CD14-positive monocyte (primary cell): ENCODE measurements around the gene HBA1. TPM values are rescaled to one million over a fixed set of nuclear protein-coding genes. Genes with fewer than 3 reads are reported as not detected.
"Not testable (repeated sequence)": the region's sequence is repeated elsewhere in the genome, so short reads cannot be mapped to it uniquely, and the experiment has no call there.

Source experiments
- DNase-seq, 3 donors: peaks; one replicate each; pipeline ENCODE4 v3.0.0-alpha.2; 2011 to 2022
- H2AFZ ChIP-seq: 2 replicates; pipeline ENCODE4 v1.6.0; 2012; ENCODE audit warnings: mild to moderate bottlenecking, low read depth, low read length, inconsistent platforms; ENCODE audit not compliant: insufficient read depth, poor library complexity, severe bottlenecking
- H3K27ac ChIP-seq, 2 donors: 1 replicate in 1 of 2; 2 replicates in 1 of 2; pipeline ENCODE4 v1.5.1; 2012 to 2013; ENCODE audit warnings: low read length in 2 of 2, control low read depth in 1 of 2, inconsistent platforms in 1 of 2, low read depth in 1 of 2, mild to moderate bottlenecking in 1 of 2
- H3K27me3 ChIP-seq, 2 donors: one replicate each; pipeline versions ENCODE4 v1.6.0 to v1.6.1; 2011 to 2013; ENCODE audit warnings: low read length in 2 of 2; ENCODE audit not compliant: control insufficient read depth in 2 of 2, insufficient read depth in 2 of 2
- H3K36me3 ChIP-seq, 2 donors: replicated peaks in 1 of 2; 1 replicate in 1 of 2; 2 replicates in 1 of 2; pipeline versions ENCODE4 v1.5.1 to v1.6.1; 2012 to 2013; ENCODE audit warnings: low read length in 2 of 2, control low read depth in 1 of 2, inconsistent platforms in 1 of 2, mild to moderate bottlenecking in 1 of 2; ENCODE audit not compliant: insufficient read depth in 2 of 2, control insufficient read depth in 1 of 2
- H3K4me1 ChIP-seq, 2 donors: 1 replicate in 1 of 2; 2 replicates in 1 of 2; pipeline versions ENCODE4 v1.5.1 to v1.6.1; 2012 to 2013; ENCODE audit warnings: low read length in 2 of 2, control low read depth in 1 of 2, inconsistent platforms in 1 of 2, mild to moderate bottlenecking in 1 of 2, moderate library complexity in 1 of 2; ENCODE audit not compliant: insufficient read depth in 2 of 2, control insufficient read depth in 1 of 2
- H3K4me2 ChIP-seq: replicated peaks from 2 replicates; pipeline ENCODE3; 2012; ENCODE audit warnings: low read length, moderate library complexity, mild to moderate bottlenecking; ENCODE audit not compliant: poor library complexity, severe bottlenecking; ENCODE audit errors: extremely low read depth
- H3K4me3 ChIP-seq, 3 experiments: fragments of 200-600 bp in 1 of 3; sonication (generic) in 1 of 3; replicated peaks in 1 of 3; 1 replicate in 2 of 3; 2 replicates in 1 of 3; pipeline ENCODE4 v1.5.1; 2011 to 2013; ENCODE audit warnings: low read length in 3 of 3, mild to moderate bottlenecking in 3 of 3, control low read depth in 2 of 3, low read depth in 2 of 3, inconsistent platforms in 1 of 3, moderate library complexity in 1 of 3
- H3K79me2 ChIP-seq: 2 replicates; pipeline ENCODE4 v1.6.0; 2012; ENCODE audit warnings: mild to moderate bottlenecking, control low read depth, inconsistent platforms, low read length, moderate library complexity; ENCODE audit not compliant: insufficient read depth
- H3K9ac ChIP-seq: 2 replicates; pipeline ENCODE4 v1.6.0; 2017; ENCODE audit warnings: low read length, mild to moderate bottlenecking; ENCODE audit not compliant: insufficient read depth, poor library complexity, severe bottlenecking
- H3K9me3 ChIP-seq, 2 donors: replicated peaks in 1 of 2; 1 replicate in 1 of 2; 2 replicates in 1 of 2; pipeline versions ENCODE4 v1.5.1 to v1.6.1; 2012 to 2013; ENCODE audit warnings: low read length in 2 of 2, control low read depth in 1 of 2; ENCODE audit not compliant: control insufficient read depth in 1 of 2, insufficient read depth in 1 of 2
- H4K20me1 ChIP-seq: 2 replicates; pipeline ENCODE4 v1.6.0; 2012; ENCODE audit warnings: mild to moderate bottlenecking, low read length, control low read depth, moderate library complexity; ENCODE audit not compliant: insufficient read depth
- H3K27ac Mint-ChIP-seq, 7 donors: one replicate each; pipeline ENCODE4 v1.8.0; 2020; ENCODE audit warnings: mild to moderate bottlenecking in 7 of 7, mixed read lengths in 7 of 7, moderate library complexity in 6 of 7, inconsistent platforms in 2 of 7
- H3K27me3 Mint-ChIP-seq, 3 donors: one replicate each; pipeline ENCODE4 v1.8.0; 2021 to 2022; ENCODE audit warnings: low read depth in 3 of 3, mild to moderate bottlenecking in 3 of 3, mixed read lengths in 3 of 3, moderate library complexity in 3 of 3, inconsistent platforms in 1 of 3
- H3K36me3 Mint-ChIP-seq, 2 donors: one replicate each; pipeline ENCODE4 v1.8.0; 2020; ENCODE audit warnings: mixed read lengths in 2 of 2, inconsistent platforms in 1 of 2, mild to moderate bottlenecking in 1 of 2
- H3K4me1 Mint-ChIP-seq: one replicate; pipeline ENCODE4 v1.8.0; 2020; ENCODE audit warnings: mild to moderate bottlenecking, mixed read lengths
- H3K4me3 Mint-ChIP-seq, 2 donors: one replicate each; pipeline ENCODE4 v1.8.0; 2020; ENCODE audit warnings: mild to moderate bottlenecking in 2 of 2, mixed read lengths in 2 of 2, moderate library complexity in 1 of 2
- H3K9me3 Mint-ChIP-seq, 7 donors: one replicate each; pipeline ENCODE4 v1.8.0; 2020 to 2022; ENCODE audit warnings: mixed read lengths in 7 of 7, mild to moderate bottlenecking in 6 of 7, moderate library complexity in 6 of 7, inconsistent platforms in 2 of 7
- WGBS: methylation state at CpG from one replicate; pipeline ENCODE4 v1.1.5; 2013; ENCODE audit warnings: missing lambda C conversion rate; ENCODE audit not compliant: insufficient coverage; 5-methylcytosine and 5-hydroxymethylcytosine counted together
- intact Hi-C, 2 donors: fragments of 100-400 bp; cut with micrococcal nuclease; formaldehyde crosslinking; loops; one replicate each; pipeline versions ENCODE4 v1.15.0 to v1.15.1; 2023
- polyA plus RNA-seq, 3 donors: library from polyadenylated mRNA; depleted of rRNA in 1 of 3; unstranded in 2 of 3; stranded (reverse) in 1 of 3; fragments of 300-500 nt in 2 of 3; fragments of >200 nt in 1 of 3; fragmentation: Illumina TruSeq in 2 of 3; gene quantifications; 1 replicate in 2 of 3; 2 replicates in 1 of 3; pipeline ENCODE4 v1.2.3, GENCODE V29; 2012 to 2021
- TF ChIP-seq, protein P1 (sequence below): fragments of 200-600 bp; IDR thresholded peaks from one replicate; pipeline ENCODE4 v1.8.0; 2022; ENCODE audit warnings: antibody characterized with exemption, mild to moderate bottlenecking

Gene HBA1
- polyA plus RNA-seq, 3 donors, result 0.31 to 23.8 (median 22.9) TPM

DNA sequence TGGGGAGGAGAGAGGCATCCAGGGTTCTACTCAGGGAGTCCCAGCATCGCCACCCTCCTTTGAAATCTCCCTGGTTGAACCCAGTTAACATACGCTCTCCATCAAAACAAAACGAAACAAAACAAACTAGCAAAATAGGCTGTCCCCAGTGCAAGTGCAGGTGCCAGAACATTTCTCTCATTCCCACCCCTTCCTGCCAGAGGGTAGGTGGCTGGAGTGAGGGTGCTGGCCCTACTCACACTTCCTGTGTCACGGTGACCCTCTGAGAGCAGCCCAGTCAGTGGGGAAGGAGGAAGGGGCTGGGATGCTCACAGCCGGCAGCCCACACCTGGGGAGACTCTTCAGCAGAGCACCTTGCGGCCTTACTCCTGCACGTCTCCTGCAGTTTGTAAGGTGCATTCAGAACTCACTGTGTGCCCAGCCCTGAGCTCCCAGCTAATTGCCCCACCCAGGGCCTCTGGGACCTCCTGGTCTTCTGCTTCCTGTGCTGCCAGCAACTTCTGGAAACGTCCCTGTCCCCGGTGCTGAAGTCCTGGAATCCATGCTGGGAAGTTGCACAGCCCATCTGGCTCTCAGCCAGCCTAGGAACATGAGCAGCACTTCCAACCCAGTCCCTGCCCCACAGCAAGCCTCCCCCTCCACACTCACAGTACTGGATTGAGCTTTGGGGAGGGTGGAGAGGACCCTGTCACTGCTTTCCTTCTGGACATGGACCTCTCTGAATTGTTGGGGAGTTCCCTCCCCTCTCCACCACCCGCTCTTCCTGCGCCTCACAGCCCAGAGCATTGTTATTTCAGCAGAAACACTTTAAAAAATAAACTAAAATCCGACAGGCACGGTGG is 2.3 kb upstream of the HBA1 start:
- not testable (repeated sequence) for H3K79me2 ChIP-seq, H3K36me3 Mint-ChIP-seq, H3K4me1 Mint-ChIP-seq, H2AFZ ChIP-seq, H3K9ac ChIP-seq, H3K4me1 ChIP-seq, H3K4me2 ChIP-seq, DNase-seq, H3K27ac ChIP-seq, H4K20me1 ChIP-seq, H3K27ac Mint-ChIP-seq, H3K36me3 ChIP-seq, H3K4me3 ChIP-seq, H3K9me3 ChIP-seq
- intact Hi-C loops, result loop anchor here in 1 of 2 donors (2.0 kb wide), 1 partner anchor 47 kb away; no protein-coding TSS in a partner anchor
- WGBS, result 3% methylated on average over 4 of the region's 13 CpGs
- peaks cover 0 to 22% (median 8%) of the 10 kb centered on the region in 7 donors for H3K9me3 Mint-ChIP-seq
- H3K4me3 Mint-ChIP-seq, result peak overlapping the region in 1 of 2 donors; percentile 75
- H3K27me3 Mint-ChIP-seq, result peaks cover 68 to 83% (median 76%) of the 10 kb centered on the region in 3 donors
- H3K27me3 ChIP-seq, result peaks cover 40 to 67% of the 10 kb centered on the region in 2 donors

DNA sequence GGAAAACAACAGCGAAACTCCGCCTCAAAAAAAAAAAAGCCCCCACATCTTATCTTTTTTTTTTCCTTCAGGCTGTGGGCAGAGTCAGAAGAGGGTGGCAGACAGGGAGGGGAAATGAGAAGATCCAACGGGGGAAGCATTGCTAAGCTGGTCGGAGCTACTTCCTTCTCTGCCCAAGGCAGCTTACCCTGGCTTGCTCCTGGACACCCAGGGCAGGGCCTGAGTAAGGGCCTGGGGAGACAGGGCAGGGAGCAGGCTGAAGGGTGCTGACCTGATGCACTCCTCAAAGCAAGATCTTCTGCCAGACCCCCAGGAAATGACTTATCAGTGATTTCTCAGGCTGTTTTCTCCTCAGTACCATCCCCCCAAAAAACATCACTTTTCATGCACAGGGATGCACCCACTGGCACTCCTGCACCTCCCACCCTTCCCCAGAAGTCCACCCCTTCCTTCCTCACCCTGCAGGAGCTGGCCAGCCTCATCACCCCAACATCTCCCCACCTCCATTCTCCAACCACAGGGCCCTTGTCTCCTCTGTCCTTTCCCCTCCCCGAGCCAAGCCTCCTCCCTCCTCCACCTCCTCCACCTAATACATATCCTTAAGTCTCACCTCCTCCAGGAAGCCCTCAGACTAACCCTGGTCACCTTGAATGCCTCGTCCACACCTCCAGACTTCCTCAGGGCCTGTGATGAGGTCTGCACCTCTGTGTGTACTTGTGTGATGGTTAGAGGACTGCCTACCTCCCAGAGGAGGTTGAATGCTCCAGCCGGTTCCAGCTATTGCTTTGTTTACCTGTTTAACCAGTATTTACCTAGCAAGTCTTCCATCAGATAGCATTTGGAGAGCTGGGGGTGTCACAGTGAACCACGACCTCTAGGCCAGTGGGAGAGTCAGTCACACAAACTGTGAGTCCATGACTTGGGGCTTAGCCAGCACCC is 1.2 kb upstream of the HBA1 start:
- H3K4me3 Mint-ChIP-seq, result peak overlapping the region in 1 of 2 donors; percentile 75
- TF ChIP-seq, protein P1, sequence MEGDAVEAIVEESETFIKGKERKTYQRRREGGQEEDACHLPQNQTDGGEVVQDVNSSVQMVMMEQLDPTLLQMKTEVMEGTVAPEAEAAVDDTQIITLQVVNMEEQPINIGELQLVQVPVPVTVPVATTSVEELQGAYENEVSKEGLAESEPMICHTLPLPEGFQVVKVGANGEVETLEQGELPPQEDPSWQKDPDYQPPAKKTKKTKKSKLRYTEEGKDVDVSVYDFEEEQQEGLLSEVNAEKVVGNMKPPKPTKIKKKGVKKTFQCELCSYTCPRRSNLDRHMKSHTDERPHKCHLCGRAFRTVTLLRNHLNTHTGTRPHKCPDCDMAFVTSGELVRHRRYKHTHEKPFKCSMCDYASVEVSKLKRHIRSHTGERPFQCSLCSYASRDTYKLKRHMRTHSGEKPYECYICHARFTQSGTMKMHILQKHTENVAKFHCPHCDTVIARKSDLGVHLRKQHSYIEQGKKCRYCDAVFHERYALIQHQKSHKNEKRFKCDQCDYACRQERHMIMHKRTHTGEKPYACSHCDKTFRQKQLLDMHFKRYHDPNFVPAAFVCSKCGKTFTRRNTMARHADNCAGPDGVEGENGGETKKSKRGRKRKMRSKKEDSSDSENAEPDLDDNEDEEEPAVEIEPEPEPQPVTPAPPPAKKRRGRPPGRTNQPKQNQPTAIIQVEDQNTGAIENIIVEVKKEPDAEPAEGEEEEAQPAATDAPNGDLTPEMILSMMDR, result no peak
- H3K4me1 Mint-ChIP-seq, result peaks cover 11% of the 10 kb centered on the region
- Histone ChIP-seq H3K4me3 (no peak overlapping the region), H3K27me3 (peaks cover 49 to 69% of the 10 kb centered on the region in 2 donors), H3K9ac (no peak overlapping the region), H3K4me1 (peaks cover 0 to 3% of the 10 kb centered on the region in 2 donors), H2AFZ (no peak overlapping the region), H3K4me2 (no peak overlapping the region), H3K9me3 (peaks cover 0 to 9% of the 10 kb centered on the region in 2 donors), H4K20me1 (no peaks in the 10 kb centered on the region), H3K36me3 (no peaks in the 10 kb centered on the region), H3K79me2 (no peaks in the 10 kb centered on the region), H3K27ac (no peak overlapping the region)
- H3K9me3 Mint-ChIP-seq, result peaks cover 0 to 22% (median 8%) of the 10 kb centered on the region in 7 donors
- 14% methylated on average over 1 of the region's 8 CpGs for WGBS
- peaks cover 0 to 4% of the 10 kb centered on the region in 2 donors for H3K36me3 Mint-ChIP-seq
- DNase-seq, result no peak
- H3K27me3 Mint-ChIP-seq, result peaks cover 68 to 81% (median 77%) of the 10 kb centered on the region in 3 donors
- no peak overlapping the region for H3K27ac Mint-ChIP-seq
- intact Hi-C loops, result loop anchor here in 1 of 2 donors (2.0 kb wide), 1 partner anchor 48 kb away; no protein-coding TSS in a partner anchor

DNA sequence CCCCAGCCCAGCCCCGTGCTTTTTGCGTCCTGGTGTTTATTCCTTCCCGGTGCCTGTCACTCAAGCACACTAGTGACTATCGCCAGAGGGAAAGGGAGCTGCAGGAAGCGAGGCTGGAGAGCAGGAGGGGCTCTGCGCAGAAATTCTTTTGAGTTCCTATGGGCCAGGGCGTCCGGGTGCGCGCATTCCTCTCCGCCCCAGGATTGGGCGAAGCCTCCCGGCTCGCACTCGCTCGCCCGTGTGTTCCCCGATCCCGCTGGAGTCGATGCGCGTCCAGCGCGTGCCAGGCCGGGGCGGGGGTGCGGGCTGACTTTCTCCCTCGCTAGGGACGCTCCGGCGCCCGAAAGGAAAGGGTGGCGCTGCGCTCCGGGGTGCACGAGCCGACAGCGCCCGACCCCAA is 474 bp upstream of the HBA1 start:
- H3K4me3 Mint-ChIP-seq, result peak overlapping the region in 1 of 2 donors; percentile 74
- not testable (repeated sequence) for H3K4me2 ChIP-seq
- peaks cover 62 to 80% (median 73%) of the 10 kb centered on the region in 3 donors for H3K27me3 Mint-ChIP-seq

More for the DNA sequence above, 474 bp upstream of the HBA1 start:
- H3K9me3 Mint-ChIP-seq, result peaks cover 0 to 21% (median 8%) of the 10 kb centered on the region in 7 donors
- WGBS, result no CpG with 5 or more reads among the region's 39 CpGs
- H3K4me1 Mint-ChIP-seq, result peaks cover 13% of the 10 kb centered on the region
- H3K9me3 ChIP-seq, intact Hi-C loops, H2AFZ ChIP-seq, H3K4me3 ChIP-seq, H4K20me1 ChIP-seq, H3K36me3 ChIP-seq, H3K27ac ChIP-seq, DNase-seq, H3K9ac ChIP-seq, H3K79me2 ChIP-seq, H3K27ac Mint-ChIP-seq, H3K36me3 Mint-ChIP-seq: not testable (repeated sequence)
- peaks cover 5 to 10% of the 10 kb centered on the region in 2 donors for H3K4me1 ChIP-seq
- H3K27me3 ChIP-seq, result peaks cover 47 to 71% of the 10 kb centered on the region in 2 donors
